Colonic mucosa (tissue), 4 donors: Measurements from ENCODE around the gene CLDND1. TPM values are rescaled to one million over a fixed set of nuclear protein-coding genes. Genes with fewer than 3 reads are reported as not detected.

Source experiments
- DNase-seq: peaks from one replicate; pipeline ENCODE4 v3.0.0-alpha.2; 2020
- H3K27ac ChIP-seq: fragments of 200-600 bp; one replicate; pipeline ENCODE4 v1.8.0; 2021
- H3K27me3 ChIP-seq: fragments of 200-600 bp; one replicate; pipeline ENCODE4 v1.8.0; 2021
- H3K36me3 ChIP-seq: fragments of 200-600 bp; one replicate; pipeline ENCODE4 v1.8.0; 2021
- H3K4me1 ChIP-seq: fragments of 200-600 bp; one replicate; pipeline ENCODE4 v1.8.0; 2021; ENCODE audit warnings: mild to moderate bottlenecking
- H3K4me3 ChIP-seq: fragments of 200-600 bp; one replicate; pipeline ENCODE4 v1.8.0; 2021
- H3K9ac ChIP-seq, 2 donors: one replicate each; pipeline ENCODE4 v1.7.0; 2013; ENCODE audit warnings: control low read depth in 2 of 2, low read depth in 2 of 2, low read length in 2 of 2
- H3K9me3 ChIP-seq: fragments of 200-600 bp; one replicate; pipeline ENCODE4 v1.8.0; 2021
- CTCF ChIP-seq: fragments of 200-600 bp; IDR thresholded peaks from one replicate; pipeline ENCODE4 v1.8.0; 2022; ENCODE audit warnings: antibody characterized with exemption, mild to moderate bottlenecking
- intact Hi-C: fragments of 100-400 bp; cut with DNase I; formaldehyde crosslinking; loops from one replicate; pipeline ENCODE4 v1.14.1; 2022
- total RNA-seq, 2 donors: library from RNA; stranded (reverse); fragmentation: NEBNext Ultra II Directional in 1 of 2; extraction: Animal tissue kit (Norgen Biotek cat#: 25700) in 1 of 2; gene quantifications; one replicate each; pipeline ENCODE4 v1.2.1, GENCODE V29; 2021
- donor health status: healthy.
- donor health status: DM: no; HTN: no; CAD: no.
- donor health status: DM: no; HTN: no; CAD: no.

Gene CLDND1
- total RNA-seq, 2 donors from 2014 or later = 42.3 to 97.8 TPM

- Histone ChIP-seq H3K9me3 (no peaks in the 10 kb centered on the region), H3K36me3 (no peaks in the 10 kb centered on the region), H3K27me3 (no peaks in the 10 kb centered on the region), H3K4me1 (no peaks in the 10 kb centered on the region), H3K27ac (no peak overlapping the region), H3K4me3 (no peak overlapping the region), H3K9ac (no peak overlapping the region)
- TF ChIP-seq CTCF = no peak
- no peak for DNase-seq
- intact Hi-C loops = no loop called here
These were observed 21.4 kb downstream of the CLDND1 start for GRCh38 chr3:98501270-98501669.

DNA sequence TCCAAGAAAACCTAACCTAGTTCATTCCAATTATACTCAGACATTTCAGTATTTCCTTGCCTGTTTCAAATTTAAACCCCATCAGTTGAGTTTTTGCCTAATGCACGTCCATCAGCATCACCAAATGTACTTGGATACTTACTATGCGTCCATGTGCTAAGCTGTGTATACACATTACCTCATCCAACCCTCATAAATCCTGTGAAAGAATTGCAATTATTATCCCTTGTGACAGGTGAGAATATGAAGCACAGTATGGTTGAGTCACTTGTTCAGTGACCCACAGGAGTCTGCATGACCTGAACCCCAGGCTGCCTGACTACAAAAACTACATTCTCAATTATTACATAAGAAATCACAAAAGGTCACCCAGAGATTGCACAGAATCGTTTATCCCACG lies 22.7 kb downstream of the CLDND1 start:
- H3K9ac ChIP-seq = no peak overlapping the region
- intact Hi-C loops = no loop called here

DNA sequence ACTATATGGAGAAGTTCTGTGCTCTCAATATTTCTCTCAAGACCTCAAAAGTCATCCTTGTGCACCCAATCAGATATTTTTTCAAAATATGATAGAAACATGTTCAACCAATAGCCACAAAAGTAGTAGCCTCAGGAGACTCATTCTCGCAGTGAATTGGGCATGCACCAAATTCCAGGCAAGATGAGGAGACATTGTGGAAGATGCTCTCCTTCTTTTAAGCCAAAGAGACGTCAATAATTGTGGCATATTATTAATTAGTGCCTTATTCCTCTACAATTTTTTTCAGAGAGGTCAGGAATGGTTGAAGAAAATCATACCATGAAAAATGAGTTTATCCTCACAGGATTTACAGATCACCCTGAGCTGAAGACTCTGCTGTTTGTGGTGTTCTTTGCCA lies 25.3 kb downstream of the CLDND1 start, which contains the start of gene OR5K2:
TSS of gene OR5K2 (plus strand) at position 301 of the 400 bp plus-strand sequence. CDS start at position 301, 0 bp downstream.
- intact Hi-C loops = no loop called here
- Histone ChIP-seq H3K4me3 (no peak within 1 kb of the TSS), H3K27ac (no peak within 1 kb of the TSS), H3K27me3 (no peaks in the 10 kb centered on the region), H3K4me1 (no peaks in the 10 kb centered on the region), H3K36me3 (no peaks in the 10 kb centered on the region), H3K9me3 (no peaks in the 10 kb centered on the region), H3K9ac (no peak within 1 kb of the TSS)
- TF ChIP-seq CTCF = no peak
- DNase-seq = no peak

More for the DNA sequence above, 22.7 kb downstream of the CLDND1 start:
- H3K27ac ChIP-seq = no peak overlapping the region
- no peaks in the 10 kb centered on the region for H3K4me1 ChIP-seq
- no peaks in the 10 kb centered on the region for H3K36me3 ChIP-seq
- DNase-seq = no peak
- no peaks in the 10 kb centered on the region for H3K27me3 ChIP-seq
- H3K9me3 ChIP-seq = no peaks in the 10 kb centered on the region
- no peak overlapping the region for H3K4me3 ChIP-seq
- no peak for TF ChIP-seq CTCF

- H3K9me3 ChIP-seq = no peaks in the 10 kb centered on the region
- no peak overlapping the region for H3K9ac ChIP-seq
- no peaks in the 10 kb centered on the region for H3K4me1 ChIP-seq
- no peaks in the 10 kb centered on the region for H3K27me3 ChIP-seq
- no peak for TF ChIP-seq CTCF
- H3K4me3 ChIP-seq = no peak overlapping the region
- H3K36me3 ChIP-seq = no peaks in the 10 kb centered on the region
- no peak for DNase-seq
- intact Hi-C loops = no loop called here
- no peak overlapping the region for H3K27ac ChIP-seq
These were observed 39.1 kb downstream of the CLDND1 start for GRCh38 chr3:98483626-98484025.

DNA sequence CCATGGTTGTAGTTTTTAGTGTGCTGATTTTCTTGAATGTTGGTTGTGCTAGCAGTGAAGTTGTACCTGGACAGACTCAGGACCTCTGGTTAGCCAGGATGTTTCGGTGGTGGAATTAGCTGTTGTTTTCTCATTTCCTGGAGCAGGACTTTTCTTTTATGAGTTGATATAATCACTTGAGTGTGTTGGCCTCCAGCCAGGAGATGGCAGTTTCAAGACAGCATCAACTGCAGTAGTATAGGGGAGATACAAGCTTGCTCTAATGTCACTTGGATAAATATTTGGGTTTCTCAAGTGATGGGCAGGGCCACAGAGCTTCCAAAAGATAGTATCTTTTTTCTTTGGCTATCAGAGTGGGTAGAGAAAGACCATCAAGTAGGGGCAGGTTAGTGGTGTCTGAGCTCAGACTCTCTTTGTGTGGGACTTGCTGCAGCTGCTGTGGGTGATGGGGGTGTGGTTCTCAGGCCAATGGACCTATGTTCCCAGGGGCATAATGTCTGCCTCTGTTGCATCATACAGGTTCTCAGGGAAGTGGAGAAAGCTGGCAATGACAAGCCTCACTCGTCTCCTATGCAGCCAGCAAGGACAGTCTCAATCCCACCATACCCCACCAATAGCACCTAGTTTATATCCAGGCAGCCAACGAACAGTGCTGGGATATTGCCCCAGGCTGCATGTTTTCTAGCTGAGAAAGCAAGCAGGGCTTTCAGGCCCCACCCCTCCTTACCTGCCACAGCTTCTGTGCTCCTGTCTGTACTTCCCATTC lies 39.8 kb downstream of the CLDND1 start:
- H3K4me1 ChIP-seq = no peaks in the 10 kb centered on the region
- no peak overlapping the region for H3K4me3 ChIP-seq
- no peak for DNase-seq
- H3K27me3 ChIP-seq = no peaks in the 10 kb centered on the region
- intact Hi-C loops = no loop called here
- H3K36me3 ChIP-seq = no peaks in the 10 kb centered on the region
- TF ChIP-seq CTCF = no peak
- H3K27ac ChIP-seq = no peak overlapping the region
- no peak overlapping the region for H3K9ac ChIP-seq
- H3K9me3 ChIP-seq = no peaks in the 10 kb centered on the region

Other genes with a start within 250 kb of the CLDND1 start
- gene OR5H2, start 240.4 kb downstream of the CLDND1 start, total RNA-seq = not detected
- not detected for gene OR5K4, start 169.0 kb downstream of the CLDND1 start, total RNA-seq
- not detected for gene OR5K3, start 132.2 kb downstream of the CLDND1 start, total RNA-seq
- not detected for gene OR5K1, start 59.7 kb downstream of the CLDND1 start, total RNA-seq
- gene OR5K2, start 25.2 kb downstream of the CLDND1 start, total RNA-seq = not detected
- gene GPR15, start 9.1 kb upstream of the CLDND1 start, total RNA-seq = 1 to 10 TPM; 2.9 to 5.1 TPM
- gene CPOX, start 70.7 kb upstream of the CLDND1 start, total RNA-seq = 10 to 100 TPM; 23.3 to 31.7 TPM
- 1 to 10 TPM; 2.3 to 2.5 TPM for gene ST3GAL6, start 240.4 kb upstream of the CLDND1 start, total RNA-seq